Activated CD8-positive, alpha-beta memory T cell treated with anti-CD3 and anti-CD28 coated beads, Interleukin-2, amount 50 U/mL, for 1 hour (primary cell): ENCODE data around the gene GTPBP1.

ENCODE experiments used
- DNase-seq: peaks from one replicate; pipeline ENCODE4 v3.0.0-alpha.2; 2020; ENCODE audit errors: extremely low read depth

GTPBP1 gene

GRCh38 chr22:38758276-38758945 lies 52.7 kb downstream of the GTPBP1 start:
- peak; percentile 72 for DNase-seq

- no peak for DNase-seq
These were observed 53.3 kb downstream of the GTPBP1 start for GRCh38 chr22:38759005-38759404.

- no peak for DNase-seq
These were observed 54.9 kb downstream of the GTPBP1 start for GRCh38 chr22:38760477-38761201.

GRCh38 chr22:38761202-38762162 lies 55.7 kb downstream of the GTPBP1 start:
- no peak for DNase-seq

GRCh38 chr22:38762551-38762983 lies 56.8 kb downstream of the GTPBP1 start:
- no peak for DNase-seq

GRCh38 chr22:38766076-38766777 lies 60.5 kb downstream of the GTPBP1 start:
- DNase-seq: no peak

- DNase-seq: no peak
These were observed 61.6 kb downstream of the GTPBP1 start for GRCh38 chr22:38767313-38767712.

- no peak for DNase-seq
These were observed 62.3 kb downstream of the GTPBP1 start for GRCh38 chr22:38768036-38768435.

GRCh38 chr22:38770257-38770949 lies 64.7 kb downstream of the GTPBP1 start:
- DNase-seq: no peak

GRCh38 chr22:38772623-38772873 lies 66.8 kb downstream of the GTPBP1 start:
- no peak for DNase-seq

GRCh38 chr22:38773363-38773946 lies 67.7 kb downstream of the GTPBP1 start:
- no peak for DNase-seq

GRCh38 chr22:38774496-38775166 lies 68.9 kb downstream of the GTPBP1 start:
- no peak for DNase-seq

GRCh38 chr22:38775656-38776055 lies 69.9 kb downstream of the GTPBP1 start:
- DNase-seq: no peak

GRCh38 chr22:38776086-38776485 lies 70.3 kb downstream of the GTPBP1 start:
- no peak for DNase-seq

- no peak for DNase-seq
These were observed 71.4 kb downstream of the GTPBP1 start for GRCh38 chr22:38777087-38777671.

- no peak for DNase-seq
These were observed 75.3 kb downstream of the GTPBP1 start for GRCh38 chr22:38781033-38781432.

GRCh38 chr22:38782402-38783094 lies 76.8 kb downstream of the GTPBP1 start:
- no peak for DNase-seq
